ENCODE data around the gene NRXN3. TPM values are rescaled to one million over a fixed set of nuclear protein-coding genes. Genes with fewer than 3 reads are reported as not detected.

NRXN3 gene
- total and polyA plus RNA-seq, 2 of the 13 experiments (the other 11 are each of a cell fraction or from before 2014, with no cell fraction given), result 0.03 TPM; not detected in 1

- no peak for TF ChIP-seq ZMAT5 (CRISPR knock-in tag; IDR thresholded peaks at IDR 0.05; ENCODE audit: borderline replicate concordance, low read depth)
- no peak for TF ChIP-seq TP53 (CRISPR knock-in tag; conservative IDR thresholded peaks at IDR 0.05)
- no peak for TF ChIP-seq ZNF710 (CRISPR knock-in tag; IDR thresholded peaks at IDR 0.05; ENCODE audit: borderline replicate concordance)
- TF ChIP-seq SOX13 (IDR thresholded peaks at IDR 0.05), result no peak
- no peak for TF ChIP-seq SOX13 (CRISPR knock-in tag; conservative IDR thresholded peaks at IDR 0.05 in 1 of 2, IDR thresholded peaks at IDR 0.05 in 1 of 2)
Measured at GRCh38 chr14:79514700-79515099, 1344.5 kb downstream of the NRXN3 start (continued).

- no peaks in the 10 kb centered on the region for H4K20me1 ChIP-seq (ENCODE audit: insufficient read depth, low read length)
- peaks cover 59% of the 10 kb centered on the region for H3K9me3 ChIP-seq (ENCODE audit: low read length)
- no peak overlapping the region for H3K9ac ChIP-seq (ENCODE audit: insufficient read depth, low read depth, low read length)
- no peak overlapping the region for H3K4me3 ChIP-seq (replicated peaks in 1 of 3; ENCODE audit: insufficient read depth in 1 of 3, low read depth in 2 of 3, low read length in 3 of 3)
- H3K79me2 ChIP-seq (ENCODE audit: insufficient read depth, low read length), result no peaks in the 10 kb centered on the region
- H3K4me2 ChIP-seq (ENCODE audit: low read depth, low read length), result no peak overlapping the region
- 0% methylated on average over 3 of the region's 3 CpGs for WGBS (ENCODE audit: low lambda C conversion rate)
- no peaks in the 10 kb centered on the region for H3K27me3 ChIP-seq (ENCODE audit: control insufficient read depth in 1 of 2, insufficient read depth in 2 of 2, low read length in 2 of 2)
- intact Hi-C loops (cut with micrococcal nuclease; ENCODE audit: unreplicated experiment), result loop anchor here (5.0 kb wide), 1 partner anchor 1232 kb away; no protein-coding TSS in a partner anchor
- H2AFZ ChIP-seq (ENCODE audit: low read length), result no peak overlapping the region
- FAIRE-seq (no peak), DNase-seq (ENCODE audit: low spot score) (no peak), ATAC-seq (no peak)
- BruUV-seq (replicated peaks), result no TSS peak
- no peak overlapping the region for H3K27ac ChIP-seq (ENCODE audit: extremely low read length, insufficient read depth, low read length)
- H3K4me1 ChIP-seq (ENCODE audit: insufficient read depth, low read length), result no peaks in the 10 kb centered on the region
- ChIA-PET POLR2A (no interaction called here), CTCF (ENCODE audit: low intra/inter-chr PET ratio, low total read pairs) (no interaction called here)
- H3K36me3 ChIP-seq (replicated peaks in 1 of 2; ENCODE audit: control insufficient read depth in 1 of 2, insufficient read depth in 2 of 2, low read length in 2 of 2), result no peaks in the 10 kb centered on the region
- in situ Hi-C loops (cut with HindIII; ENCODE audit: extremely low pct_ligation_motif_present, low pct_unique_long_range_greater_than_20kb), result no loop called here
- no peak for TF ChIP-seq ZFP36L1 (CRISPR knock-in tag; IDR thresholded peaks at IDR 0.05)
- no peak for TF ChIP-seq MEIS2 (CRISPR knock-in tag; IDR thresholded peaks at IDR 0.05)
- no peak for TF ChIP-seq ZNF678 (CRISPR knock-in tag; IDR thresholded peaks at IDR 0.05)
- TF ChIP-seq NFE2 (CRISPR knock-in tag; IDR thresholded peaks at IDR 0.05), result no peak
- no peak for TF ChIP-seq ASH2L (IDR thresholded peaks at IDR 0.05; ENCODE audit: insufficient read length, low read depth, low read length)
- no peak for TF ChIP-seq RFXANK (CRISPR knock-in tag; IDR thresholded peaks at IDR 0.05)
- no peak for TF ChIP-seq ZNF333 (CRISPR knock-in tag; IDR thresholded peaks at IDR 0.05; ENCODE audit: borderline replicate concordance)
- TF ChIP-seq ZNF747 (CRISPR knock-in tag; IDR thresholded peaks at IDR 0.05; ENCODE audit: borderline replicate concordance), result no peak
- no peak for TF ChIP-seq NPAS2 (CRISPR knock-in tag; IDR thresholded peaks at IDR 0.05; ENCODE audit: borderline replicate concordance)
- TF ChIP-seq MAZ (IDR thresholded peaks at IDR 0.05; ENCODE audit: borderline replicate concordance, low read depth, low read length), result no peak
- no peak for TF ChIP-seq MAZ (CRISPR knock-in tag; IDR thresholded peaks at IDR 0.05; ENCODE audit: low read depth)
- no peak for TF ChIP-seq ZNF142 (CRISPR knock-in tag; IDR thresholded peaks at IDR 0.05)
Measured at GRCh38 chr14:79515158-79515557, 1345.0 kb downstream of the NRXN3 start.

Data from HepG2 (cell line).